Spleen (tissue), 11 donors: Measurements from ENCODE around the gene CLCNKB. TPM values are rescaled to one million over a fixed set of nuclear protein-coding genes. Genes with fewer than 3 reads are reported as not detected.
"Not testable (repeated sequence)": the region's sequence is repeated elsewhere in the genome, so short reads cannot be mapped to it uniquely, and the experiment has no call there.

Experiments used
- DNase-seq: peaks from one replicate; pipeline ENCODE4 v3.0.0-alpha.2; 2020
- H3K27ac ChIP-seq, 8 donors: fragments of 200-600 bp; sonication (generic) in 7 of 8; 1 replicate in 4 of 8; 2 replicates in 4 of 8; pipeline versions ENCODE4 v1.5.0 to v1.8.0; 2016 to 2021; ENCODE audit warnings: inconsistent platforms in 4 of 8, mild to moderate bottlenecking in 4 of 8, moderate library complexity in 1 of 8
- H3K27me3 ChIP-seq, 7 donors: fragments of 200-600 bp; sonication (generic) in 6 of 7; replicated peaks in 1 of 7; 1 replicate in 4 of 7; 2 replicates in 3 of 7; pipeline versions ENCODE4 v1.5.0 to v1.8.0; 2016 to 2021; ENCODE audit warnings: inconsistent platforms in 3 of 7, mild to moderate bottlenecking in 1 of 7
- H3K36me3 ChIP-seq, 6 donors: fragments of 200-600 bp; sonication (generic) in 5 of 6; 1 replicate in 4 of 6; 2 replicates in 2 of 6; pipeline versions ENCODE4 v1.5.0 to v1.8.0; 2016 to 2021; ENCODE audit warnings: inconsistent platforms in 2 of 6
- H3K4me1 ChIP-seq, 6 donors: fragments of 200-600 bp; sonication (generic) in 5 of 6; 1 replicate in 3 of 6; 2 replicates in 3 of 6; pipeline versions ENCODE4 v1.5.0 to v1.8.0; 2016 to 2021; ENCODE audit warnings: inconsistent platforms in 3 of 6
- H3K4me3 ChIP-seq, 8 donors: fragments of 200-600 bp; sonication (generic) in 7 of 8; 1 replicate in 4 of 8; 2 replicates in 4 of 8; pipeline versions ENCODE4 v1.5.0 to v1.8.0; 2016 to 2021; ENCODE audit warnings: inconsistent platforms in 4 of 8, mild to moderate bottlenecking in 4 of 8, moderate library complexity in 2 of 8
- H3K9me3 ChIP-seq, 8 donors: fragments of 200-600 bp; sonication (generic) in 7 of 8; 1 replicate in 4 of 8; 2 replicates in 4 of 8; pipeline versions ENCODE4 v1.5.0 to v1.8.0; 2016 to 2021; ENCODE audit warnings: inconsistent platforms in 4 of 8
- CTCF ChIP-seq, 11 experiments: fragments of 200-600 bp in 7 of 11; fragments of 450-650 bp in 4 of 11; sonication (generic) in 4 of 11; IDR thresholded peaks in 8 of 11; conservative IDR thresholded peaks in 3 of 11; 1 replicate in 7 of 11; 2 replicates in 4 of 11; pipeline versions ENCODE4 v1.4.0 to v1.8.0; 2016 to 2021; ENCODE audit warnings: antibody characterized with exemption in 11 of 11, inconsistent platforms in 4 of 11, mild to moderate bottlenecking in 1 of 11
- POLR2A ChIP-seq, 3 donors: fragments of 450-650 bp; IDR thresholded peaks; one replicate each; pipeline ENCODE4 v1.5.1; 2017; ENCODE audit warnings: antibody characterized with exemption in 3 of 3, mild to moderate bottlenecking in 1 of 3
- POLR2AphosphoS5 ChIP-seq, 3 donors: sonication (generic); formaldehyde crosslinking; IDR thresholded peaks; one replicate each; pipeline ENCODE4 v1.5.1; 2017; ENCODE audit warnings: antibody characterized with exemption in 3 of 3
- WGBS, 5 donors: extraction: QIAGEN DNeasy Blood & Tissue Kit in 3 of 5; methylation state at CpG; one replicate each; pipeline versions ENCODE4 v1.1.5 to v1.1.7; 2013 to 2018; 5-methylcytosine and 5-hydroxymethylcytosine counted together
- intact Hi-C: fragments of 100-400 bp; cut with DNase I; formaldehyde crosslinking; loops from one replicate; pipeline ENCODE4 v1.15.0; 2023; ENCODE audit warnings: low total_unique reads
- polyA plus RNA-seq, 3 donors: library from polyadenylated mRNA; stranded (reverse); fragments of 200-250 nt; gene quantifications; one replicate each; pipeline ENCODE4 v1.2.1, GENCODE V29; 2013
- total RNA-seq, 7 donors: library from RNA; depleted of rRNA in 3 of 7; stranded (reverse); fragments of >200 nt in 3 of 7; fragmentation: NEBNext Ultra II Directional in 4 of 7; extraction: Animal tissue kit (Norgen Biotek cat#: 25700) in 4 of 7; gene quantifications; one replicate each; pipeline versions ENCODE4 v1.1.0 to v1.2.1, GENCODE V29; 2016 to 2021
- donor health status: healthy with polysubstance abuse.
- donor health status: DM: no; HTN: no; CAD: no; lungs with moderate emphysema.
- donor health status: DM: no; HTN: no; CAD: no.
- donor health status: Bipolar disorder and iron deficiency.
- donor health status: healthy.
- donor health status: DM: no; HTN: no; CAD: no.
- donor health status: DM: yes; HTN: yes; CAD: no.

Gene CLCNKB
- total and polyA plus RNA-seq, 10 donors = 0.04 to 0.13 (median 0.08) TPM; not detected in 6

- intact Hi-C loops = no loop called here
- Histone ChIP-seq H3K36me3 (no peaks in the 10 kb centered on the region), H3K4me3 (no peak overlapping the region), H3K9me3 (no peaks in the 10 kb centered on the region), H3K27me3 (peaks cover 0 to 33% (median 15%) of the 10 kb centered on the region in 7 donors), H3K4me1 (peaks cover 0 to 8% (median 3%) of the 10 kb centered on the region in 6 donors), H3K27ac (no peak overlapping the region)
- TF ChIP-seq CTCF (IDR thresholded peaks at IDR 0.05 in 8 of 11, conservative IDR thresholded peaks at IDR 0.05 in 3 of 11) (peak; percentile 68 to 92 (median 87)), POLR2AphosphoS5 (IDR thresholded peaks at IDR 0.05) (peak; percentile 7 to 25 (median 21)), POLR2A (IDR thresholded peaks at IDR 0.05) (no peak)
- WGBS, 5 donors = 44 to 60% (median 56%) methylated on average over 17 to 18 of the region's 18 CpGs
- peak; percentile 86 for DNase-seq
Measured at GRCh38 chr1:16032388-16033102, 11.0 kb upstream of the CLCNKB start.

GRCh38 chr1:16033103-16033632 is 10.4 kb upstream of the CLCNKB start:
- H3K4me3 ChIP-seq, H3K4me1 ChIP-seq, H3K36me3 ChIP-seq, H3K9me3 ChIP-seq, H3K27ac ChIP-seq, intact Hi-C loops, DNase-seq: not testable (repeated sequence)
- peak in 1 of 11 experiments; percentile 8 for TF ChIP-seq CTCF (IDR thresholded peaks at IDR 0.05 in 8 of 11, conservative IDR thresholded peaks at IDR 0.05 in 3 of 11)
- H3K27me3 ChIP-seq = peaks cover 0 to 28% (median 15%) of the 10 kb centered on the region in 7 donors
- 52 to 62% (median 61%) methylated on average over 7 of the region's 7 CpGs for WGBS, 5 donors

- H3K36me3 ChIP-seq, DNase-seq: not testable (repeated sequence)
Measured at GRCh38 chr1:16036461-16036860, 7.1 kb upstream of the CLCNKB start.

GRCh38 chr1:16038620-16038912 is 5.0 kb upstream of the CLCNKB start:
- peaks cover 0 to 4% (median 0%) of the 10 kb centered on the region in 7 donors for H3K27me3 ChIP-seq
- 67 to 88% (median 80%) methylated on average over 1 to 4 of the region's 4 CpGs for WGBS, 5 donors
- no peak for TF ChIP-seq POLR2AphosphoS5 (IDR thresholded peaks at IDR 0.05)
- no peak for TF ChIP-seq CTCF (IDR thresholded peaks at IDR 0.05 in 8 of 11, conservative IDR thresholded peaks at IDR 0.05 in 3 of 11)
- no peak for TF ChIP-seq POLR2A (IDR thresholded peaks at IDR 0.05)
- intact Hi-C loops = no loop called here
- no peaks in the 10 kb centered on the region for H3K4me1 ChIP-seq
- H3K36me3 ChIP-seq = no peaks in the 10 kb centered on the region
- no peaks in the 10 kb centered on the region for H3K9me3 ChIP-seq
- DNase-seq = no peak
- H3K27ac ChIP-seq = no peak overlapping the region
- no peak overlapping the region for H3K4me3 ChIP-seq

More at GRCh38 chr1:16036461-16036860, 7.1 kb upstream of the CLCNKB start:
- H3K27ac ChIP-seq, H3K9me3 ChIP-seq, intact Hi-C loops, H3K4me3 ChIP-seq, H3K27me3 ChIP-seq, H3K4me1 ChIP-seq: not testable (repeated sequence)
- WGBS, 5 donors = 81 to 93% (median 88%) methylated on average over 6 to 11 of the region's 11 CpGs

- H3K27me3 ChIP-seq, H3K4me1 ChIP-seq, H3K4me3 ChIP-seq, H3K9me3 ChIP-seq, H3K27ac ChIP-seq, intact Hi-C loops, H3K36me3 ChIP-seq, DNase-seq: not testable (repeated sequence)
- WGBS, 5 donors = 59 to 86% (median 82%) methylated on average over 4 to 8 of the region's 8 CpGs
Measured at GRCh38 chr1:16039871-16040270, 3.7 kb upstream of the CLCNKB start.
